ENCODE measurements around the gene KLC1. TPM values are rescaled to one million over a fixed set of nuclear protein-coding genes. Genes with fewer than 3 reads are reported as not detected.
A peak's percentile ranks its signal among the peaks of the same experiment; 100 is the strongest.

KLC1 gene
- total and polyA plus RNA-seq, 2 of the 13 experiments (the other 11 are each of a cell fraction or from before 2014, with no cell fraction given), result 53.2 to 63.5 TPM

GRCh38 chr14:103628221-103628683 is 759 bp upstream of the KLC1 start (continued):
- TF ChIP-seq HNF4A (CRISPR knock-in tag; IDR thresholded peaks at IDR 0.05) (peak; percentile 37), YEATS4 (CRISPR knock-in tag; IDR thresholded peaks at IDR 0.05; ENCODE audit: borderline replicate concordance) (no peak), ARNT (IDR thresholded peaks at IDR 0.05) (no peak), ZNF263 (CRISPR knock-in tag; IDR thresholded peaks at IDR 0.05) (no peak), SIN3B (IDR thresholded peaks at IDR 0.05; ENCODE audit: low read length) (no peak), NONO (IDR thresholded peaks at IDR 0.05) (no peak), NONO (CRISPR knock-in tag; conservative IDR thresholded peaks at IDR 0.05) (no peak), BRD4 (CRISPR knock-in tag; IDR thresholded peaks at IDR 0.05) (no peak; the same call in 1 of the 2 replicates), ZNF407 (CRISPR knock-in tag; IDR thresholded peaks at IDR 0.05; ENCODE audit: not compliant biosample characterization) (no peak), HES4 (CRISPR knock-in tag; IDR thresholded peaks at IDR 0.05; ENCODE audit: borderline replicate concordance) (no peak), PAXIP1 (CRISPR knock-in tag; conservative IDR thresholded peaks at IDR 0.05) (no peak; the same call in 1 of the 2 replicates), REST (IDR thresholded peaks at IDR 0.05; ENCODE audit: borderline replicate concordance in 1 of 2, low read depth in 1 of 2, low read length in 2 of 2) (no peak), ZNF143 (CRISPR knock-in tag; IDR thresholded peaks at IDR 0.05) (no peak), YY1 (IDR thresholded peaks at IDR 0.05; ENCODE audit: insufficient read depth, insufficient replicate concordance, low read depth, low read length) (no peak), KDM1A (CRISPR knock-in tag; IDR thresholded peaks at IDR 0.05) (no peak; the same call in 1 of the 2 replicates)

Data from HepG2 (cell line).